Activated CD8-positive, alpha-beta memory T cell treated with anti-CD3 and anti-CD28 coated beads, Interleukin-2, amount 50 U/mL, for 4 hours (primary cell): ENCODE data around the gene ABCC1.
"Not testable (repeated sequence)": the region's sequence is repeated elsewhere in the genome, so short reads cannot be mapped to it uniquely, and the experiment has no call there.

ENCODE experiments used
- DNase-seq: peaks from one replicate; pipeline ENCODE4 v3.0.0-alpha.2; 2020

The ABCC1 gene

GRCh38 chr16:16086653-16087446, 137.4 kb downstream of the ABCC1 start:
- DNase-seq = no peak

DNA sequence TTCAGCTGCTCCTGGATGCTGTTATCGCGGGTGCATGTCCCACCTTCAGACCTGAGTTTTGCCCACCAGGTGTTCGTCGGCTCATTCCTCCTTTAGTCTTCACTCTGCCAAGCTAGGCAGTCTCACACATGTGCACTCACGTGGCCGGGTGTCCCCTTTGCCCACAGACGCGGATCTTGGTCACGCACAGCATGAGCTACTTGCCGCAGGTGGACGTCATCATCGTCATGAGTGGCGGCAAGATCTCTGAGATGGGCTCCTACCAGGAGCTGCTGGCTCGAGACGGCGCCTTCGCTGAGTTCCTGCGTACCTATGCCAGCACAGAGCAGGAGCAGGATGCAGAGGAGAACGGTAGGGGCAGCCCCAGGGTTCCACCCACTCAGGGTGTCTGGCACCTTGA, 140.8 kb downstream of the ABCC1 start:
- no peak for DNase-seq

GRCh38 chr16:16092925-16093627, 143.7 kb downstream of the ABCC1 start:
- DNase-seq = no peak

- DNase-seq = no peak
Measured at GRCh38 chr16:16093628-16094332, 144.4 kb downstream of the ABCC1 start.

- DNase-seq = no peak
Measured at GRCh38 chr16:16095646-16096045, 146.2 kb downstream of the ABCC1 start.

GRCh38 chr16:16096121-16096857, 146.9 kb downstream of the ABCC1 start:
- no peak for DNase-seq

DNA sequence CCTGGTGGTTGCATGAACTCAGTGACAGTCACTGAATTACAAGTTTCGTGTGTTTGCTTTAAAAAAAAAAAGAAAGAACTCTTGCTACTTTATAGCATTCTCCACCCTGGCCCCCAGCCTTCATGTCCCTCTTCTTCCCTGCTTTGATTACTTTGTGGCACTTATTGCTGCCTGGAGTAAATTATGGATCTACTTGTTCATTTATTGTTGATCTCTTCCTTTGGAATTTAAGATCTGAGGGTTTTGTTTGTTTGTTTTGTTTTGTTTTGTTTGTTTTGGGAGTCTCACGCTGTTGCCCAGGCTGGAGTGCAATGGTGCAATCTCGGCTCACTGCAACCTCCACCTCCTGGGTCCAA, 147.4 kb downstream of the ABCC1 start:
- DNase-seq = no peak

DNA sequence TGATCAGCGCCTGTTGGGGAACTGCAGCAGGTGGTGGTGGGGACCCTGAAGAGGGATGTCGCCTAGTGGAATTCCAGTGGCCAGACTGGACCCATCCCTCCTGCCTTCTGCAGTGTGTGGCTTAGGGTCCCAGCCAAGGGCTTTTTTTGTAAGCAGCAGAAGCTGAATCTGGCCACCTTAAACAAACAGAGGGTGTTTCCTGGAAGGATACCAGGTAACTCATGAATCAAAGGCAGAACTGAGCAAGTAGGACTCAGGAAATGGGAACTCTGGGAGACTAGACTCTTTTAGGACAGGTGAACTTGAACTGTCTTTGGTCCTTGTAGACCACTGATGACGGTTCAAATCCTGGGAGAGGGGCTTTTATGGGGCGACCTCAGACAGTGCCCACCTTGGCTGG, 149.9 kb downstream of the ABCC1 start:
- DNase-seq = no peak

GRCh38 chr16:16100631-16101030, 151.2 kb downstream of the ABCC1 start:
- DNase-seq = no peak

- DNase-seq = no peak
Measured at GRCh38 chr16:16101585-16101984, 152.2 kb downstream of the ABCC1 start.

- DNase-seq = no peak
Measured at GRCh38 chr16:16102738-16103137, 153.3 kb downstream of the ABCC1 start.

- DNase-seq = not testable (repeated sequence)
Measured at GRCh38 chr16:16104132-16104803, 154.9 kb downstream of the ABCC1 start.

- DNase-seq = not testable (repeated sequence)
Measured at GRCh38 chr16:16104804-16105141, 155.4 kb downstream of the ABCC1 start.

DNA sequence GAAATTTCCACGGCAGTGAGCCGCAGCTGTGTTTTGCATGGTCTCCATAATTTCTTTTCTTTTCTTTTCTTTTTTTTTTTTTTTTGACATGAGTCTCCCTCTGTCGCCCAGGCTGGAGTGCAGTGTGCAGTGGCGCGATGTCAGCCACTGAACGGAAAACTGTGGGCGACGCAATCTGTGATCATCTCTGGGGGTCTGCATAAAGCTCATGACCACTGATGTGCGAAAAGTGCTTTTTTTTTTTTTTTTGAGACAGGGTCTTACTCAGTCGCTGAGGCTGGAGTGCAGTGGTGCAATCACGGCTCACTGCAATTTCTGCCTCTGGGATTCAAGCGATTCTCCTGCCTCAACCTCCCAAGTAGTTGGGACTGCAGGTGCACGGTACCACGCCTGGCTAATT, 156.2 kb downstream of the ABCC1 start:
- DNase-seq = no peak

GRCh38 chr16:16106466-16106865, 157.1 kb downstream of the ABCC1 start:
- no peak for DNase-seq

GRCh38 chr16:16107839-16108238, 158.4 kb downstream of the ABCC1 start:
- DNase-seq = no peak

DNA sequence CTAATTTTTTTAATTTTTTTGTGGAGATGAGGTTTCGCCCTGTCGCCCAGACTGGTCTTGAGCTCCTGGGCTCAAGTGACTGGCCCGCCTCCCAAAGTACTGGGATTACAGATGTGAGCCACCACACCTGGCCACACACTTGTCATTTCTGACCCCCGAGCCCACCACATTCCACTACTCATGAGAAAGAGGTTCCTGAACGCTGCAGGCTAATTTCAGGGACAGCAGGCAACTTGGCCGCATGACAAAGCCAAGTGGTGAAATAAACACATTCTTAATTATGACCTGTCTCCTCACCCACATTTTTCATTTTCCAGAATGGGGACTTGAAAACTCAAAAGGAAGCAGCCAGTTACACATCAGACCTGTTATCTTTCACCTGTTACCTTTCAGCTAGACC, 159.3 kb downstream of the ABCC1 start:
- no peak for DNase-seq

DNA sequence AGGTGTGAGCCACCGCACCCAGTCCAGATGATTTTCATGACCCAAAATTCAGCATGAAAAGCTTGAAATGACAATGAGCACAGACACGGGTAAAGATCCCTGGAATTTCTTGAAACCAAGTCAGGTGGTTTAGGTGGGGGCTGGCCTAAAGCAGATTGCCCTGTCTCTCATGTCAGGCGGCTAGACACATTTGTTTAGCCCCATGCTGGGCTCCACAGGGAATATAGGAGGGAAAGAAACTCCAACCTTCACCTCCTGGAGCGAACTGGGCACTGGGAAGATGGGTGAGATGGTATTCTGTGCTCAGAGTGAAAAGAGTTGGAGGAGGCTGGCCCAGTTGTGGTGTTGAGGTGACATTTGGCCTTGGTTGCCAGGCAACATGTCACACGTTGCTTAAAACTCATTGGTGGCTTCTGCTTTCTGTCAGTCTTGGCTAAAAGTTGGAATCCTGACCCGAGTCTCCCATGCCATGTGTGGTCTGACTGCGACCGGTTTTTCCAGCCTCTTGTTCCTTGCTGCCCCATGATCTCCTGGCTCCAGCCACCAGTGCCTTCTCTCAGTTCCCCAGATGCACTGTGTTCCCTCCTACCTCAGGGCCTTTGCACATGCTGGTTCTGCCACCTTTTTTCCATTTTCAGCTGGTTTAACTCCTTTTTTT, 160.2 kb downstream of the ABCC1 start:
- DNase-seq = no peak

GRCh38 chr16:16110111-16110490, 160.7 kb downstream of the ABCC1 start:
- DNase-seq = no peak

DNA sequence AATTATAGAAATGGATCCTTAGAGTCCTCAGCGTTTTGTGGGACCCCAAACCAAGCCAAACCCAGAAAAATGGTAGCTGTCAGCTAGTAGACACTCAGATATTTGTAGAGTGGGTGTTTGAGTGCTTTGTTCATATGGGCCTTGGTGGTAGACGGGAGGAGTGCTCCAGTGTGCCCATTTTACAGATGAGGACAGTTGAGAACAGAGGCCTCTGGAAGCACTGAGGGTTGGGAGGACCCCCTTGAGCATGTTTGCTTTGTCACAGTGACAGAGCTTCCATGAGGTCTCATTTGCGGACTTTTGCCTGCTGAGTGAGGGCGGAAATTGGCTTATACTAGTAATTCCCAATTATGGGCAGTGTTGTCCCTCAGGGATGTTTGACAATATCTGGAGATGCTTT, 162.2 kb downstream of the ABCC1 start:
- DNase-seq = no peak

- no peak for DNase-seq
Measured at GRCh38 chr16:16112450-16113053, 163.1 kb downstream of the ABCC1 start.

DNA sequence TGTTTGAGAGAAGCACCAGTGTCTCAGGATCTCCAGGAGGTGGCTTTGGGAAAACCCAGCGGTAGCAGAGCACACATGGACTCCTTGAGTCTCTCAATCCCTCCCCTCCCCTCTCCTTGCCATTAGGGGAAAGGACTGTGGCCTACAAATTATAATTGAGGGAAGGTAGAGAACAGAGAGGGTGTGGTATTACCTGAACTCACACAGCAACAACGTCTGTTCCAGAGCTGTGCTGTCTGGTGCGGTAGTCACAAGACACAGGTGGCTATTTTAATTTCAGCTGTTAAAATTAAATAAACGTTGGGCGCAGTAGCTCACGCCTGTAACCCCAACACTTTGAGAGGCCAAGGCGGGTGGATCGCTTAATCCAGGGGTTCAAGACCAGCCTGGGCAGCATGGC, 163.7 kb downstream of the ABCC1 start:
- DNase-seq = no peak
